Tibial nerve (tissue), 4 donors: ENCODE measurements around the gene SGPP2. TPM values are rescaled to one million over a fixed set of nuclear protein-coding genes. Genes with fewer than 3 reads are reported as not detected.
A peak's percentile ranks its signal among the peaks of the same experiment; 100 is the strongest.

ENCODE experiments used
- DNase-seq, 2 donors: peaks; one replicate each; pipeline ENCODE4 v3.0.0-alpha.2; 2019; ENCODE audit warnings: low spot score in 2 of 2
- H3K27ac ChIP-seq, 4 donors: fragments of 200-600 bp; sonication (generic) in 3 of 4; one replicate each; pipeline ENCODE4 v1.5.1; 2017 to 2019; ENCODE audit warnings: mild to moderate bottlenecking in 1 of 4
- H3K27me3 ChIP-seq, 2 donors: fragments of 200-600 bp; sonication (generic) in 1 of 2; one replicate each; pipeline versions ENCODE4 v1.5.1 to v1.6.0; 2017 to 2019
- H3K36me3 ChIP-seq, 3 donors: fragments of 200-600 bp; sonication (generic); one replicate each; pipeline ENCODE4 v1.5.1; 2018 to 2019
- H3K4me1 ChIP-seq, 4 donors: fragments of 200-600 bp; sonication (generic) in 3 of 4; one replicate each; pipeline ENCODE4 v1.5.1; 2017 to 2019
- H3K4me3 ChIP-seq, 4 donors: fragments of 200-600 bp; sonication (generic) in 3 of 4; one replicate each; pipeline ENCODE4 v1.5.1; 2017 to 2019; ENCODE audit warnings: mild to moderate bottlenecking in 1 of 4, moderate library complexity in 1 of 4
- H3K9me3 ChIP-seq, 4 donors: fragments of 200-600 bp; sonication (generic) in 3 of 4; one replicate each; pipeline ENCODE4 v1.5.1; 2017 to 2019
- CTCF ChIP-seq, 5 experiments: fragments of 200-600 bp in 3 of 5; fragments of 450-650 bp in 2 of 5; sonication (generic) in 3 of 5; IDR thresholded peaks; one replicate each; pipeline ENCODE4 v1.5.1; 2016 to 2019; ENCODE audit warnings: antibody characterized with exemption in 5 of 5, mild to moderate bottlenecking in 3 of 5, moderate library complexity in 2 of 5
- EP300 ChIP-seq, 2 donors: sonication (generic); formaldehyde crosslinking; IDR thresholded peaks; one replicate each; pipeline ENCODE4 v1.6.1; 2017; ENCODE audit warnings: antibody characterized with exemption in 2 of 2, mild to moderate bottlenecking in 1 of 2
- POLR2A ChIP-seq, 2 donors: fragments of 450-650 bp; IDR thresholded peaks; one replicate each; pipeline ENCODE4 v1.6.1; 2017; ENCODE audit warnings: antibody characterized with exemption in 2 of 2, mild to moderate bottlenecking in 2 of 2, moderate library complexity in 2 of 2
- WGBS, 2 donors: methylation state at CpG; one replicate each; pipeline ENCODE4 v1.1.5; 2018; 5-methylcytosine and 5-hydroxymethylcytosine counted together
- total RNA-seq, 4 donors: library from RNA; depleted of rRNA; stranded (reverse); fragments of >200 nt; gene quantifications; one replicate each; pipeline ENCODE4 v1.1.0, GENCODE V29; 2016

Gene SGPP2
- total RNA-seq, 4 donors from 2014 or later = not detected

- 95 to 100% methylated on average over 6 of the region's 6 CpGs for WGBS, 2 donors
- H3K4me3 ChIP-seq = no peak overlapping the region
- no peaks in the 10 kb centered on the region for H3K9me3 ChIP-seq
- H3K27ac ChIP-seq = no peak overlapping the region
- TF ChIP-seq EP300 (IDR thresholded peaks at IDR 0.05) (no peak), CTCF (IDR thresholded peaks at IDR 0.05) (no peak)
- no peak for DNase-seq
- peaks cover 0 to 4% (median 0%) of the 10 kb centered on the region in 4 donors for H3K4me1 ChIP-seq
- H3K36me3 ChIP-seq = peaks cover 0 to 45% (median 0%) of the 10 kb centered on the region in 3 donors
- no peaks in the 10 kb centered on the region for H3K27me3 ChIP-seq
These were observed 141.9 kb downstream of the SGPP2 start for GRCh38 chr2:222566229-222566628.

GRCh38 chr2:222568865-222569264 is 144.5 kb downstream of the SGPP2 start:
- Histone ChIP-seq H3K4me3 (no peak overlapping the region), H3K36me3 (peaks cover 0 to 44% (median 0%) of the 10 kb centered on the region in 3 donors), H3K27ac (no peak overlapping the region), H3K27me3 (no peaks in the 10 kb centered on the region), H3K4me1 (peaks cover 0 to 23% (median 8%) of the 10 kb centered on the region in 4 donors), H3K9me3 (no peaks in the 10 kb centered on the region)
- TF ChIP-seq POLR2A (IDR thresholded peaks at IDR 0.05) (no peak), CTCF (IDR thresholded peaks at IDR 0.05) (no peak), EP300 (IDR thresholded peaks at IDR 0.05) (no peak)
- peak; percentile 28 to 48 for DNase-seq
- WGBS, 2 donors = 40 to 64% methylated on average over 4 of the region's 4 CpGs

- TF ChIP-seq POLR2A (IDR thresholded peaks at IDR 0.05) (no peak), CTCF (IDR thresholded peaks at IDR 0.05) (no peak), EP300 (IDR thresholded peaks at IDR 0.05) (no peak)
- Histone ChIP-seq H3K4me1 (peaks cover 0 to 26% (median 8%) of the 10 kb centered on the region in 4 donors), H3K27me3 (no peaks in the 10 kb centered on the region), H3K27ac (no peak overlapping the region), H3K4me3 (no peak overlapping the region), H3K9me3 (no peaks in the 10 kb centered on the region), H3K36me3 (peaks cover 0 to 38% (median 0%) of the 10 kb centered on the region in 3 donors)
- no peak for DNase-seq
- WGBS, 2 donors = 71 to 72% methylated on average over 1 of the region's 1 CpG
These were observed 145.5 kb downstream of the SGPP2 start for GRCh38 chr2:222569826-222570225.

GRCh38 chr2:222572264-222572721 is 147.9 kb downstream of the SGPP2 start:
- H3K27ac ChIP-seq = peak overlapping the region in 1 of 4 donors; percentile 15
- no peaks in the 10 kb centered on the region for H3K9me3 ChIP-seq
- H3K36me3 ChIP-seq = peaks cover 0 to 18% (median 0%) of the 10 kb centered on the region in 3 donors
- WGBS, 2 donors = 71 to 76% methylated on average over 6 of the region's 6 CpGs
- no peaks in the 10 kb centered on the region for H3K27me3 ChIP-seq
- no peak for DNase-seq
- TF ChIP-seq EP300 (IDR thresholded peaks at IDR 0.05) (no peak), CTCF (IDR thresholded peaks at IDR 0.05) (no peak), POLR2A (IDR thresholded peaks at IDR 0.05) (no peak)
- H3K4me3 ChIP-seq = no peak overlapping the region
- peaks cover 0 to 26% (median 8%) of the 10 kb centered on the region in 4 donors for H3K4me1 ChIP-seq

- DNase-seq = no peak
- Histone ChIP-seq H3K4me3 (no peak overlapping the region), H3K9me3 (no peaks in the 10 kb centered on the region), H3K4me1 (peaks cover 0 to 26% (median 8%) of the 10 kb centered on the region in 4 donors), H3K27me3 (no peaks in the 10 kb centered on the region), H3K36me3 (peaks cover 0 to 13% (median 0%) of the 10 kb centered on the region in 3 donors), H3K27ac (peak overlapping the region in 1 of 4 donors; percentile 15)
- WGBS, 2 donors = 29 to 32% methylated on average over 1 of the region's 1 CpG
- TF ChIP-seq CTCF (IDR thresholded peaks at IDR 0.05) (no peak), POLR2A (IDR thresholded peaks at IDR 0.05) (no peak)
These were observed 148.4 kb downstream of the SGPP2 start for GRCh38 chr2:222572751-222573174.
